ENCODE results near the gene KLC1.

The KLC1 gene

GRCh38 chr14:103742499-103743255, 113.7 kb downstream of the KLC1 start:
- no peak for DNase-seq (ENCODE audit: low read depth, low spot score)
- no peak overlapping the region for H3K27ac ChIP-seq

GRCh38 chr14:103743691-103744090, 114.7 kb downstream of the KLC1 start:
- no peak for DNase-seq (ENCODE audit: low read depth, low spot score)
- no peak overlapping the region for H3K27ac ChIP-seq

DNA sequence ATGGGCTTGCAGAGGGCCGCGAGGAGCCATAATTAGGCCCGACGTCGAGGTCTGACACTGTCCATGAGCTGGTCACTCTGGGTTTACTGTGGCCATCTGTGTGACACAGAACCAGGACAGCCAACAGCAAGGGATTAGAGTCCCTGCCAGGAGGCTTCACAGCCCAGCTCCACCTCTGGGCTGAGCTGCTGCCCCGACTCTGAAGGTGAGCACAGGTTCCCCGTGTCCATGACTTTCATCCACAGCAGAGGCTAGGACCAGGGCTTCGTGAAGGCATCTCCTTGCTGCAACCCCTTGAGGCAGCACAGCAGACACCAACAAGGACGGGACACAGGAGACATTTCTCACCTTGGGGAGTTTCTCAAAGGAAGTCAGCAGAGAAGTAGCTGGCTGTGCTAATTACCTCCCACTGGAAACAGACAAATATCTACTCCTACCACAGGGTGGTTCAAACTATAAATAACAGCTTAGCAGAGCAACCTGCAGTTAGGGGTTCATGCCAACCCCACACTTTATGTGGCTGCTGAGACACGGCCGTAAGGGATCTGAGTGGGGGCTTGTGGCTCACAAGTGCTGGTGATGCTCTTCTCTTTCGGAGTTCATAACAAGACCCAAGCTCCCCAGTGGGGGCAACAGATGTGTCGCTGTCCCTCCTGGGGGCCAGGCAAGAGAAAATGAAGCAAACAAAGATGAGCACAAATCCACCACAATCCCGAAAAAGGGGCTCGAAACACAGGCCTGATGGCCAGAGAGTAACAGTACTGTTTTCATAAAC, 115.8 kb downstream of the KLC1 start:
- no peak for DNase-seq (ENCODE audit: low read depth, low spot score)
- H3K27ac ChIP-seq, result no peak overlapping the region

DNA sequence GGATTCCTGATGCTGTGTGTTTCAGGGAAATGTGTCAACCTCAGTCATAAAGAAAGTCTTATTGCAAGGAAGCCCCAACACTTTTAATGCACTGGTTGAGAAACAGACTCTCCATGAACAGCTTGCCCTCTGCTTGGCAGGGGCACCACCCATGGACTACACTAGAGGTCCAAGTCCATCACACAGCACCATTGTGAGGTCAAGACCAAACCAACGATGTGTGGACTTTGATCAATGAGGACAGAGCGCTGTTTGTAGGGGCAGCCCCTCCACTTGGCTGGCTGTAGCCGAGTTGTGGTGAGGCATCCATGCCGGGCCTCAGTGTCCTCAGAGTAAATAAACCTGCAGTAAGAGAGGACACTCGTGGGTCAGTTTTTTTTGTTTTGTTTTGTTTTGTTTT, 116.4 kb downstream of the KLC1 start:
- H3K27ac ChIP-seq, result no peak overlapping the region
- DNase-seq (ENCODE audit: low read depth, low spot score), result no peak

DNA sequence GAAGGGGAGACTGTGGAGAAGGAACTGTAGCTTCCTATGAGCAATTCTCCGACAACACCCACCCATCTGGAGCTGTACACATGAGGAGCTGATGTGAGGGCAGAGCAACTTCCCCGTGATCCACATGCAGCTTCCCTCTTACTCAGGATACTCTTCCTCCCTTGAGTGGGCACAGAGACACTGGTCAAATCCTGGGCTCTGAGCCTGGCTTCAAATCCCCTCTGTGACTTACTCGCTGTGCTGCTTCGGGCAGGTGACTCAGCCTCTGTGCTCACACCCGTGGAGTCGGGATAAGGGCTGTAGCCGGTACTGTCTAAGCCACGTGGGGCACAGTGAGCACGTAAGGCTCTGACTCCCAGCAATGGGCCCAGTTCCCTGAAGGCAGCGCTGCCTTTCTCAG, 117.7 kb downstream of the KLC1 start:
- H3K27ac ChIP-seq, result no peak overlapping the region
- DNase-seq (ENCODE audit: low read depth, low spot score), result no peak

DNA sequence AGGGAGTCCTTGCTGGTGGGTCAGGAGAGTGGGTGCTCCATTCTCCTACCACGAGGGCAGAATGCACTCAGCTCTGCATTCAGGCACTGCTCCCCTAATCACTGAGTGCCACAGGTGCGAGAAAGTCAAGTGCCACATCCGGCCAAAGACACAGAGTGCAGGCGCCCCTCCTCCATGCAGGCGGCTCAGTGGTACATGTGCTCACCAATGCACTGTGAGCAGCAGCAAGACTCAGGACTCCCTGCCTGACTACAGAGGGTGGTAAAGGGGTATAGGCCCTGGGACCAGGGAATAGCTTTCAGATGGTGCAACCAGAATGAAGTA, 119.5 kb downstream of the KLC1 start:
- DNase-seq (ENCODE audit: low read depth, low spot score), result no peak
- H3K27ac ChIP-seq, result no peak overlapping the region

DNA sequence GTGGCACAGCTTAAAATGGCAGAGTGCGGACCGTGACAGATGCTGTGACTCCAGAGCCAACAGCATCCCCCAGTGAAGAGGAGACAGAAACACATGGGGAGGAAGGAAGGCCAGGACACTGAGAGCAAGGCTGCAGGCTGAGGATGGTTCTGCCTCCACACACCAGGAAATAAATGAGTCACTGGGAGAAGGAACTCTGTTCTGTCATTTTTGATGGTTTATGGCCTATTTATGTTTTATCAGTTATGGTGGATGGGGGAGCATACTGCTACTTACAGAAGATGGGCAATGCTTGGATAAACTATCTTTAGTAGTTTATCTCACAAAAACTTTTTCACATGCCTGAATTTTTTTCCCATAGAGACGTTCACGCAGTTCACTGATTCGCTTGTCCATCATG, 120.4 kb downstream of the KLC1 start:
- no peak for DNase-seq (ENCODE audit: low read depth, low spot score)
- no peak overlapping the region for H3K27ac ChIP-seq

DNA sequence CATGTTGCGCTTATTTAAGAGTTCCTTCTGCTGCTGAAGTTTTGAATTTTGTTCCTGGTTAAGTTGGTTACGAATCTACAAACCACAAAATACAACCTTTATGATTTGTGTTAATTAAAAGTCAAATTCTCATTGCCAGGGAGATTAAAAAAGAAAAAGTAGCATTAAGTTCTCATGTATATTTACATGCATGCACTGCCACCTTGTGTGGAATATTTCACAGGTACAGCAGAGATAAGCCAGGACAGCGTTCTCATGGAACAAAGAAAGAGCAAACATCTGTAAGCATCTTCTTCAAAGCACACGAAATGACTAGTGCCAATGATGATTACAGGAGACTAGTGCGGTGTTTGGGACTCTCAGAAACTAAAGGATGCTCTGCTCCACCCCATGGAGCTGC, 120.8 kb downstream of the KLC1 start:
- H3K27ac ChIP-seq, result no peak overlapping the region
- no peak for DNase-seq (ENCODE audit: low read depth, low spot score)

Measured in epithelial cell of prostate (primary cell).